Common myeloid progenitor, CD34-positive (primary cell): ENCODE measurements around the gene REXO1.
A peak's percentile ranks its signal among the peaks of the same experiment; 100 is the strongest.

Experiments used
- CTCF ChIA-PET: fragments of 350-600 bp; sonication (Branson Sonifier 250); formaldehyde crosslinking; loops from one replicate; lab custom pipeline; 2021; ENCODE audit warnings: antibody characterized with exemption; lab: Charles Lee
- POLR2A ChIA-PET: fragments of 350-600 bp; sonication (Branson Sonifier 250); formaldehyde crosslinking; loops from one replicate; lab custom pipeline; 2021; ENCODE audit warnings: antibody characterized with exemption; lab: Charles Lee
- DNase-seq, 3 donors: peaks; one replicate each; pipeline versions ENCODE4 v3.0.0 to v3.0.0-alpha.2; 2013
- H3K27ac ChIP-seq, 2 experiments: 1 replicate in 1 of 2; 2 replicates in 1 of 2; pipeline ENCODE4 v1.7.0; 2013; ENCODE audit warnings: inconsistent platforms in 2 of 2, low read length in 2 of 2, mild to moderate bottlenecking in 2 of 2, low read depth in 1 of 2, moderate library complexity in 1 of 2; ENCODE audit not compliant: severe bottlenecking in 2 of 2, insufficient read depth in 1 of 2, poor library complexity in 1 of 2
- H3K27me3 ChIP-seq, 5 experiments: replicated peaks in 2 of 5; 1 replicate in 3 of 5; 2 replicates in 2 of 5; pipeline versions ENCODE4 v1.6.1 to v1.7.0; 2013; ENCODE audit warnings: low read length in 4 of 5, mild to moderate bottlenecking in 2 of 5, moderate library complexity in 2 of 5, inconsistent platforms in 1 of 5; ENCODE audit not compliant: insufficient read depth in 5 of 5, control insufficient read depth in 4 of 5
- H3K36me3 ChIP-seq, 4 experiments: 1 replicate in 2 of 4; 2 replicates in 2 of 4; pipeline versions ENCODE4 v1.6.1 to v1.7.0; 2013; ENCODE audit warnings: low read length in 3 of 4, control low read depth in 1 of 4, mild to moderate bottlenecking in 1 of 4; ENCODE audit not compliant: control insufficient read depth in 4 of 4, insufficient read depth in 4 of 4
- H3K4me1 ChIP-seq, 4 experiments: 1 replicate in 3 of 4; 2 replicates in 1 of 4; pipeline versions ENCODE4 v1.6.1 to v1.7.1; 2013; ENCODE audit warnings: low read length in 3 of 4, mild to moderate bottlenecking in 3 of 4, control low read depth in 1 of 4, inconsistent platforms in 1 of 4, moderate library complexity in 1 of 4; ENCODE audit not compliant: control insufficient read depth in 4 of 4, insufficient read depth in 4 of 4; ENCODE audit errors: control extremely low read depth in 1 of 4
- H3K4me3 ChIP-seq, 7 experiments: 1 replicate in 4 of 7; 2 replicates in 3 of 7; pipeline versions ENCODE4 v1.5.1 to v1.7.0; 2013; ENCODE audit warnings: mild to moderate bottlenecking in 7 of 7, low read length in 6 of 7, moderate library complexity in 6 of 7, inconsistent platforms in 2 of 7, low read depth in 2 of 7, control low read depth in 1 of 7; ENCODE audit not compliant: insufficient read depth in 4 of 7, control insufficient read depth in 1 of 7; ENCODE audit errors: extremely low read depth in 1 of 7
- H3K9me3 ChIP-seq, 5 experiments: 1 replicate in 4 of 5; 2 replicates in 1 of 5; pipeline versions ENCODE4 v1.6.1 to v1.7.1; 2013; ENCODE audit warnings: low read length in 4 of 5, mild to moderate bottlenecking in 2 of 5, inconsistent platforms in 1 of 5, low read depth in 1 of 5, moderate library complexity in 1 of 5; ENCODE audit not compliant: control insufficient read depth in 4 of 5, insufficient read depth in 2 of 5; ENCODE audit errors: control extremely low read depth in 1 of 5
- WGBS: methylation state at CpG from one replicate; pipeline ENCODE4 v1.1.5; 2013; ENCODE audit not compliant: insufficient coverage; 5-methylcytosine and 5-hydroxymethylcytosine counted together

The REXO1 gene

GRCh38 chr19:1862068-1862423 lies 13.8 kb upstream of the REXO1 start:
- 0% methylated on average over 18 of the region's 21 CpGs for WGBS
- Histone ChIP-seq H3K4me3 (peak overlapping the region; percentile 66 to 87 (median 77)), H3K9me3 (no peaks in the 10 kb centered on the region), H3K4me1 (peaks cover 0 to 64% (median 59%) of the 10 kb centered on the region in 4 experiments), H3K27me3 (no peaks in the 10 kb centered on the region), H3K27ac (peak overlapping the region; percentile 25 to 81), H3K36me3 (no peaks in the 10 kb centered on the region)
- no peak for DNase-seq
- POLR2A ChIA-PET = no interaction called here
- CTCF ChIA-PET = no interaction called here

DNA sequence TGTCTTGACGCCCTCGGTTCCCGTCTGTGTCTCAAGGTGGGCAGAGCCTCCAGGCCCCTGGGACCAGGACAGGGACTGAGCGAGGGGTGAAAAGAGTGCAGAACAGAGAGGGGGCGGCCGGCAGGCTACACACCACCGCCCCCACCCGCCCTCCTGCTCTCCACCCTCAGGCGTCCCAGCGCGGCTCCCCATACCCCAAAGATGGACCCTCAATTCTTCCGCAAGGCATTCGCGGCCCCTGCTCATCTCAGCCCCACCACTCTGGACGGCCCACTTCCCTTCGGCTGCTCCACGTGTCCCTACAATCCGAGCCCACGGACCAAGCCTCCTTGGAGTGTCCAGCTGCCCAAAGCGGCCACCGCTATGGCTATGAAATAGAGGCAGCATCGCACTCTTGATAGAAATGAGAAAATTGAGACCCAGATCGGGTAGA lies 13.3 kb upstream of the REXO1 start:
- no peak for DNase-seq
- POLR2A ChIA-PET = no interaction called here
- peak overlapping the region; percentile 66 to 87 (median 77) for H3K4me3 ChIP-seq
- 40% methylated on average over 19 of the region's 23 CpGs for WGBS
- H3K27ac ChIP-seq = peak overlapping the region; percentile 33 to 81
- H3K9me3 ChIP-seq = no peaks in the 10 kb centered on the region
- no peaks in the 10 kb centered on the region for H3K27me3 ChIP-seq
- H3K4me1 ChIP-seq = peaks cover 0 to 67% (median 62%) of the 10 kb centered on the region in 4 experiments
- H3K36me3 ChIP-seq = no peaks in the 10 kb centered on the region
- CTCF ChIA-PET = no interaction called here

DNA sequence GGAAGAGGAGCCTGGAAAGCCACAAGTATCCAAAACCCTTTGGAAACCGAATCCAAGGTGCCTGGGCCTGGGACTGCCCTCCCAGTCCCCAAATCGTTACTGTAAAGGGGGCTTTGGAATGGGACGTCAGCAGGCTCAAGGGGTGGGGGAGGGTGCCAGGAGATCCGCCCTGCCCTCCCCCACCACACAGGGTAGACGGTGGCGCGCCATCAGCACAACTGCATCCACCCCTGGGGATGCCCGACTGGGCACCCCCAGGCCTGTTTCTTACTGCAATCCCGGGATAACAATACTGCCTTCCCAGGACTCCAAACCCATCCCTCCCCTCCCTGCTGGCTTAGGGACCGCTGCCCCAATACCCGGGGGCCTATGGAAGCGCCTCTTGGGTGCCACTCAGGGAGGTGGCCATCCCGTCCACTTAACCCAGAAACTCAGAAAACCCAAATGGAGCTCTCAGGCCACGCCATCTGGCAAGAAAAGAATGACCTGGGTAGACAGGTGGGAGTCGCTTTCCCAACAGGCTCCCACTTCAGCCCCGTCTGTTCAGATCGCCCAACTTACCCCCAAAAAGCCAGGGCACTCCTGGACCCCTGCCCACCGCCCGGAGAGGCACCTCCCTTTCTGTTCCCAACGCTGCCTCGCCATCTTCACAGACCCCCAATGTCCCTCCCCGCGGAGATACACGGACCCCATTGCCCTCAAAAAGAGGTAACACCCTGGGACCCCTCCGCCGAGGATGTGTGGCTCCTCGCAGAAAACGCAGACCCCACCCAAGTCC lies 12.7 kb upstream of the REXO1 start:
- POLR2A ChIA-PET = no interaction called here
- CTCF ChIA-PET = no interaction called here

DNA sequence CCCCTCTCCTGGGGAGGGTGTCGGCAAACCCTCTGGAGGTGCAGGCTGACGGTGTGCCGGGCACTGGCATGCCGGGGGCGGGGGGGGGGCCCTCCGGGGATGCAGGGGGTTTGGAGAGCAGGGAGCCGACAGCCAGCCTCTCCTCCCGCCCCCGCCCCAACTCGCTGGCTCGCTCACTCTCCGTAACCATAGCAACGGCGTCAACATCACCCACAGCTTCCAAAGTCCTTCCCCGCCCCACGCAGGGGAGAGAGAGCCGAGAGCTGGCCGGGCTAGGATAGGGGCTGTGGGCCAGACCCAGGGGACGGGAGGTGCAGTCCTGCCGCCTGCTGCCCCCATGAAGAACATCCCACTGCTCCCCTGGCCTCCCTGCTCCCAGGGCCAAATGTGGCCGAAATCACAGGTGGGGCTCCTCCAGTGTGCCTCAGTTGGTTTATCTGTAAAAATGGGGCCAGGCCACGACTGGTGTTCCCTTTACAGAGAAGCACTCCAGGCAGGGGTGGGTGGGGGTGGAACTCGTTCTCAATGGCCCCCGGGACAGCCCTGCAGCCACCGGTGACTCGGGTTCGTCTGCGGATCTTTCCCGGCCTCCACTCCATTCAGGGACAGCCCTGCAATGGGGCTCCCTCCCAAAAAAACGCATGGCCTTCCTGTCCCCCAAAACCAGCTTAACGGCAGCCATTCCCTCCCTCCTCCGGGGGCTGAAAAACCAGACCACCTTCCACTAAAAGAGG lies 11.9 kb upstream of the REXO1 start:
- Histone ChIP-seq H3K27me3 (no peaks in the 10 kb centered on the region), H3K27ac (peak overlapping the region; percentile 54 to 81), H3K4me1 (peaks cover 0 to 76% (median 70%) of the 10 kb centered on the region in 4 experiments), H3K36me3 (no peaks in the 10 kb centered on the region), H3K4me3 (peak overlapping the region in 2 of 7 experiments; percentile 77 to 87), H3K9me3 (no peaks in the 10 kb centered on the region)
- peak; percentile 67 to 87 (median 84) for DNase-seq
- POLR2A ChIA-PET = no interaction called here
- CTCF ChIA-PET = no interaction called here
- WGBS = 56% methylated on average over 12 of the region's 32 CpGs

More for the DNA sequence above, 12.7 kb upstream of the REXO1 start:
- H3K27ac ChIP-seq = peak overlapping the region; percentile 33 to 81
- no peaks in the 10 kb centered on the region for H3K27me3 ChIP-seq
- no peaks in the 10 kb centered on the region for H3K9me3 ChIP-seq
- DNase-seq = no peak
- H3K4me1 ChIP-seq = peaks cover 0 to 74% (median 68%) of the 10 kb centered on the region in 4 experiments
- peak overlapping the region in 6 of 7 experiments; percentile 49 to 87 (median 80) for H3K4me3 ChIP-seq
- 77% methylated on average over 23 of the region's 28 CpGs for WGBS
- no peaks in the 10 kb centered on the region for H3K36me3 ChIP-seq

DNA sequence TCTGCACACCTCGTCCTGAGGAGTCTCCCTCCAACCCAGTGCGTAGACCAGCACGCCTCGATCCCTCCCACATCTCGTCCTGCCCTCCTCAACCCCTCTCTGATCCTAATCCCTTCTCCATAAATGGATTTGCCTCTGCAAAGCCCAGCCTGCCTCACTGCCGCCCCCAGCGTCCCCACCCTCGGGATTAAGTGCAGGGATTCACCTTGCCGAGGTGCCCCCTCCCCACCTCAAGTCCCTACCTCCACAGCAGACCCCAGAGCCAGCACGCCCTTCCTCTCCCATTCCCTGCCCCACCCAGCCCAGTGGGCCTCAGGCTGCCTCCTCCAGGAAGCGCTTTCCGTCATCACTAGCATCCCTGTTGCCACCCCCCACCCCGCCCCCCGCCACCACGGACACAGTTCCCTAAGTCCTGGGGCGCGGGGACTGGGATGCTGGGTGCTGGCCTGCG lies 11.1 kb upstream of the REXO1 start:
- Histone ChIP-seq H3K27me3 (no peaks in the 10 kb centered on the region), H3K9me3 (no peaks in the 10 kb centered on the region), H3K4me3 (no peak overlapping the region), H3K36me3 (no peaks in the 10 kb centered on the region), H3K27ac (peak overlapping the region; percentile 54 to 81), H3K4me1 (peaks cover 0 to 77% (median 73%) of the 10 kb centered on the region in 4 experiments)
- ChIA-PET CTCF (no interaction called here), POLR2A (no interaction called here)
- no peak for DNase-seq
- 76% methylated on average over 13 of the region's 18 CpGs for WGBS

- WGBS = 48% methylated on average over 9 of the region's 10 CpGs
- Histone ChIP-seq H3K9me3 (no peaks in the 10 kb centered on the region), H3K36me3 (no peaks in the 10 kb centered on the region), H3K27ac (peak overlapping the region; percentile 2 to 86), H3K4me3 (peak overlapping the region in 1 of 7 experiments; percentile 88), H3K4me1 (peaks cover 0 to 85% (median 81%) of the 10 kb centered on the region in 4 experiments), H3K27me3 (no peaks in the 10 kb centered on the region)
- ChIA-PET POLR2A (interaction anchor here (1.3 kb wide), 1 partner anchor 47 kb away, joined by 3 read pairs; the partner anchor contains the start of genes ADAT3 and SCAMP4), CTCF (no interaction called here)
- DNase-seq = no peak
Measured at GRCh38 chr19:1858412-1859081, 10.3 kb upstream of the REXO1 start.
